Activated naive CD8-positive, alpha-beta T cell (primary cell): ENCODE results near the gene SETBP1.

Experiments
- H3K27ac Mint-ChIP-seq: one replicate; pipeline ENCODE4 v1.8.0; 2021; ENCODE audit warnings: mixed read lengths
- H3K27me3 Mint-ChIP-seq: one replicate; pipeline ENCODE4 v1.8.0; 2021; ENCODE audit warnings: mixed read lengths
- H3K36me3 Mint-ChIP-seq: one replicate; pipeline ENCODE4 v1.8.0; 2021; ENCODE audit warnings: mixed read lengths
- H3K4me1 Mint-ChIP-seq: one replicate; pipeline ENCODE4 v1.8.0; 2021; ENCODE audit warnings: low read depth, mixed read lengths
- H3K4me3 Mint-ChIP-seq: one replicate; pipeline ENCODE4 v1.8.0; 2021; ENCODE audit warnings: mild to moderate bottlenecking, mixed read lengths
- H3K9me3 Mint-ChIP-seq: one replicate; pipeline ENCODE4 v1.8.0; 2021; ENCODE audit warnings: low read depth, mixed read lengths

Gene SETBP1

DNA sequence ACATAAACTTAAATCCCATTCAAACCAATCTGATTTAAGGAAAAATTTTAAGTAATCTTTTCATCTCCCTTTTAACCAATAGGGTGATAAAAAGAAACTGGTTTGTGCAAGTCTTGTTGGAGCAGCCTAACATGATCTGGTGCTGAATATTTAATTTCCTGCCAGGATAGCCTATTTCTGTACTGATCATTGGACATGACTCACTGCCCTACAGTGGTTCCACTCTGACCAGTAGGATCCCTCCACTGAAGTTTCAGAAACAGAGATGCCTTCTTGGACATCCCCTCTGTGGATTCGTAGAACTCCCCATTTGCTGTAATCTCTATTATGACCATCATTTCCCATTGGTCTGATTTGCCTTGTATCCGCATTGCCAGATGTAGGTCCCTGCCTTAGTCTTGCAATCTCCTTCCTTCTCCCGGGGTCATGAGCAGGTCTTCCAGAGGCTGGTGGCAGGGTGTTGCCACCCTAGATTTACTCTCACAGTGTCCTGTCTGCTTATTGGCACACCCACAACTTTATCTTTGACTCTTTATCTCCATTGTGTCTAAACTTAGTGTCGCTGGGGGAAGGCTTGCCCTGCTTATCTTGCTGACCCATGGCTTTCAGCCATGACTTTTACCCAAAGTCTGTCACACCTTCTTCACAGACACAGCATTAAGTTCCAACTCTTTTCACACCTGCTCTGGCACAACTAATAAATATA lies 12.3 kb upstream of the SETBP1 start:
- H3K27me3 Mint-ChIP-seq, result peaks cover 9% of the 10 kb centered on the region
- no peak overlapping the region for H3K4me3 Mint-ChIP-seq
- no peaks in the 10 kb centered on the region for H3K4me1 Mint-ChIP-seq
- no peaks in the 10 kb centered on the region for H3K9me3 Mint-ChIP-seq
- no peak overlapping the region for H3K27ac Mint-ChIP-seq
- no peaks in the 10 kb centered on the region for H3K36me3 Mint-ChIP-seq

DNA sequence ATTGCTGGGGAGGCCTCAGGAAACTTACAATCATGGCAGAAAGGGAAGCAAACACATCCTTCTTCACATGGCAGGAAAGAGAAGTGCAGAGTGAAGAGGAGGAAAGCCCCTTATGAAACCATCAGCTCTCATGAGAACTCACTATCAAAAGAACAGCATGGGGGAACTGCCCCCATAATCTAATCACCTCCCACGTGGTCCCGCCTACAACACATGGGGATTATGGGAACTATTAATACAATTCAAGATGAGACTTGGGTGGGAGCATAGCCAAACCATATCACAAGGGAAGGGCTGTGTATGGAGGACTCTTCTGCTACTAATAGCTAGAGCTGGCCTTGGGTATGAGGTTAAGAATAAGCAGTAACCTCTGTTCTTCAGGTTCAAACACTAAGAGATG lies 8.8 kb upstream of the SETBP1 start:
- peaks cover 23% of the 10 kb centered on the region for H3K27me3 Mint-ChIP-seq
- no peak overlapping the region for H3K4me3 Mint-ChIP-seq
- no peak overlapping the region for H3K27ac Mint-ChIP-seq
- no peaks in the 10 kb centered on the region for H3K36me3 Mint-ChIP-seq
- no peaks in the 10 kb centered on the region for H3K4me1 Mint-ChIP-seq
- H3K9me3 Mint-ChIP-seq, result no peaks in the 10 kb centered on the region

DNA sequence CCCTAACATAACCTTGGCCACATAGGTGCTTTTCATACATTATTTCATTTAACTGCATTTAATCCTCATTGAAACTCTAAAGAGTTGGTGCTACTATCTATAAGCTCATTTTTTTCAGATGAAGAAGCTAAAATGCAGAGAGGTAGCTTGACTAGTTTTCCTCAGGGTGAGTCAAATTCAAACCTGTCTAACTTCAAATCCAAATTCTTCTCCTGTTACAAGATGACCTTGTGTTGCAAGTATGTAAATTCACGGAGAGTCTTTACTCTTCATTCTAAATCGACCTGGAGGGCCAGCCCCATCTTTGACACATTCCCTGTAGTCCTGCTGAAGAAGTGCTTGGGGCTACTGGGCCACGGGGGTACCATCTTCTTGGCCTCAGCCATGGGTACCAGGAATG lies 8.2 kb upstream of the SETBP1 start:
- Mint-ChIP-seq H3K4me1 (no peaks in the 10 kb centered on the region), H3K9me3 (no peaks in the 10 kb centered on the region), H3K27ac (no peak overlapping the region), H3K27me3 (peaks cover 24% of the 10 kb centered on the region), H3K4me3 (no peak overlapping the region), H3K36me3 (no peaks in the 10 kb centered on the region)

DNA sequence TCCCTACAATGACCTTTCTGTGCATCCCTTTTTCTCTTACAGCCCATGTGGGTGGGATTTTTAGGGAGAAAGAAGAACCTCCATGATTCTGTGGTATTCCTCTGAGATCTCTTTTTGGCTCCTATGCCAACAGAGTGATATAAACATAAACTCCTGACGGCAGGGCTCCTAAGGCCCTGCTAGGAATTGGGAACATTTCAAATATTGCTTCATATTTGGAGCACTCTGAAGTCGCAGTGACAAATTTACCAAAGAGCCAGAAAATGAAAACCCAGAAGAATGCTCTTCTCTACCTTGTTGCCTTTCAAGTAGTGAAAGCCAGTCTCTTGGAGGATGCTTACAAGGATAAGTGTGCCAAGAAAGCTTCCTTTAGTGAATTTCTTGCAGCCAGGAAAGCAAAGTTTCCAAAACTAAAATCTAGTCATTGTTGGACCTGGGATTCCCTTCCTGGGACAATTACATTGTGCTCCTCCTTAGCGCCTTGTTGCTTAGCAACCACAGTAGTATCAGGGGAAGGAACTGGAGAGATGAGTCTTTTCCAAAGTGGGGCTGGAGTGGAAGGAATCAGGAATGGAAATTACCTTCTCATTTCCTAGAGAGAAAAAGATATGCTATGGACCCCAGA lies 7.3 kb upstream of the SETBP1 start:
- no peak overlapping the region for H3K4me3 Mint-ChIP-seq
- no peak overlapping the region for H3K27ac Mint-ChIP-seq
- H3K4me1 Mint-ChIP-seq, result no peaks in the 10 kb centered on the region
- no peaks in the 10 kb centered on the region for H3K36me3 Mint-ChIP-seq
- no peaks in the 10 kb centered on the region for H3K9me3 Mint-ChIP-seq
- peaks cover 30% of the 10 kb centered on the region for H3K27me3 Mint-ChIP-seq

DNA sequence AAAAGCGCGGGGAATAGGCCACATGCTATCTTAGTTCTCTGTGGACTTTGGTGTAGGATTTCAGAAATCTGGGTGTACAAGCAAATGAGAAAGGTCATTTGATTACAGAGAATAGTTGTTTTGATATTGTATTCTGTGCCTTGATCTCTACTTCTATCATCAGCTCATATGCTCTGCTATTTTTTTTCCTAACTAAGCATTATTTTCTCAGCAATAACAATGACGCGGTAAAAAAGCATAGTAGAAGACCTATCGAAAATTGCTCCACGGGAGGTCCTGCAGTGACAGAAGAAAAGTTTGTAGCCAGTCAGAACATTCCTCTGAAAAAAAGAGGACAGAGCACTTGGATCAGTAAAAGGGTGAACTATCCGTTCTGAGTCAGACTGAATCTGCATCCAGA lies 2.8 kb upstream of the SETBP1 start:
- Mint-ChIP-seq H3K36me3 (no peaks in the 10 kb centered on the region), H3K27ac (no peak overlapping the region), H3K9me3 (no peaks in the 10 kb centered on the region), H3K4me1 (peaks cover 9% of the 10 kb centered on the region), H3K4me3 (peak overlapping the region; percentile 58), H3K27me3 (peaks cover 32% of the 10 kb centered on the region)

DNA sequence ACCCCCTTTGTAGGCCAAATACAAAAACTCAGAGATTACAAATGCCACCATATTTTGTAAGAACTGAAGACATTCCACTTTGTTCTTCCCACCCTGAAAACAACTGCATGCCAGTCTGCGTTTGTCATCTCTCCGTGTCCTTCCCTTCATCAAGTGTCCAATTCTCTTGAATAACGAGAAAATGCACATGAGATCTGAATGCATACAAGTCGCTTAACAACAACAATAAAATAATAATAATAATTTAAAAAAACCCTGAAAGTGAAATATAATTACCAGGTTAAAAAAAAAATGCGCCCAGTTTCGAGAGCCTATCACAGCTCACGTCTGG lies 2.0 kb upstream of the SETBP1 start:
- H3K36me3 Mint-ChIP-seq, result no peaks in the 10 kb centered on the region
- no peaks in the 10 kb centered on the region for H3K9me3 Mint-ChIP-seq
- H3K4me1 Mint-ChIP-seq, result peaks cover 9% of the 10 kb centered on the region
- H3K27me3 Mint-ChIP-seq, result peaks cover 29% of the 10 kb centered on the region
- H3K27ac Mint-ChIP-seq, result no peak overlapping the region
- H3K4me3 Mint-ChIP-seq, result peak overlapping the region; percentile 58

- Mint-ChIP-seq H3K27me3 (peaks cover 28% of the 10 kb centered on the region), H3K9me3 (no peaks in the 10 kb centered on the region), H3K4me3 (peak overlapping the region; percentile 71), H3K36me3 (no peaks in the 10 kb centered on the region), H3K4me1 (peaks cover 9% of the 10 kb centered on the region), H3K27ac (no peak overlapping the region)
Observed at GRCh38 chr18:44679056-44679913, 1.4 kb upstream of the SETBP1 start.

GRCh38 chr18:44679914-44680272 lies 795 bp upstream of the SETBP1 start:
- H3K36me3 Mint-ChIP-seq, result no peaks in the 10 kb centered on the region
- no peaks in the 10 kb centered on the region for H3K9me3 Mint-ChIP-seq
- H3K4me1 Mint-ChIP-seq, result peaks cover 9% of the 10 kb centered on the region
- peak overlapping the region; percentile 71 for H3K4me3 Mint-ChIP-seq
- peaks cover 27% of the 10 kb centered on the region for H3K27me3 Mint-ChIP-seq
- H3K27ac Mint-ChIP-seq, result no peak overlapping the region

GRCh38 chr18:44681076-44681970 lies 635 bp downstream of the SETBP1 start:
- H3K27ac Mint-ChIP-seq, result peak overlapping the region; percentile 16
- peak overlapping the region; percentile 89 for H3K4me3 Mint-ChIP-seq

DNA sequence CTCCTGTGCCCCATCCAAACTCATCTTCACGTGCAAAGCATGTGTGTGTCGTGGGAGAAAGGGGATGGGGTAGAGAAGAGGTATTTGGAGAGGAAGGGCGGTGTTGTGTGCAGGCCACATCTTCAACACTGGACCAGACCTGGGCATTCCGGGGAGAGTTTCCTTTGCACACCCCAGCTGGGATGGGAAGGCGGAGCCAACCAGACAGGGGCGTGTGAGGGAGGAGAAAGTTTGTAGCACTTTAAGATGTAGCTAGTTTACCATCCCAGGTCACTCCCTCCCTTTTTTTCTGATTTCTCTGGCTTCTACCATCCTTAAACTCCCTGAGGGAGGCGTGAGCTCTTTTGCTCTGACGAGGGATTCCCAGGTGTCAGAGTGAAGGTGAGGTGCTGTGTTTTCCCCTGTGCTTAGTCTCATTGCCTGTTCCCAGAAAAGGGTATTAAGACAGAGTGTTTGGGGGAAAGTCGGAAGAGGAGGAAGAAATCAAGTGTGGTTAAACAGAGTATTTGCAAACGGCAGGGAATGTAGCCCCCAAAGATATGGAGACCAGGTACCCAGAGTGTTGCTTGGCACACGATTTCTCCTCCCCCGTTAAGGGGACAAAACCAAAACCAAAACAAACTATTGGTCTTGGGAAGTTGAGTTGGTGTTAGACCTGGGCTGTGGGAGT lies 1.6 kb downstream of the SETBP1 start:
- no peak overlapping the region for H3K4me3 Mint-ChIP-seq
- peaks cover 29% of the 10 kb centered on the region for H3K27me3 Mint-ChIP-seq
- H3K4me1 Mint-ChIP-seq, result peaks cover 9% of the 10 kb centered on the region
- no peak overlapping the region for H3K27ac Mint-ChIP-seq
- no peaks in the 10 kb centered on the region for H3K36me3 Mint-ChIP-seq
- no peaks in the 10 kb centered on the region for H3K9me3 Mint-ChIP-seq

More at GRCh38 chr18:44681076-44681970, 635 bp downstream of the SETBP1 start:
- no peaks in the 10 kb centered on the region for H3K9me3 Mint-ChIP-seq
- peaks cover 9% of the 10 kb centered on the region for H3K4me1 Mint-ChIP-seq
- no peaks in the 10 kb centered on the region for H3K36me3 Mint-ChIP-seq
- peaks cover 28% of the 10 kb centered on the region for H3K27me3 Mint-ChIP-seq

GRCh38 chr18:44682871-44683221 lies 2.2 kb downstream of the SETBP1 start:
- no peak overlapping the region for H3K4me3 Mint-ChIP-seq

GRCh38 chr18:44683556-44683955 lies 2.9 kb downstream of the SETBP1 start:
- no peak overlapping the region for H3K4me3 Mint-ChIP-seq
- H3K36me3 Mint-ChIP-seq, result no peaks in the 10 kb centered on the region
- H3K27ac Mint-ChIP-seq, result no peak overlapping the region
- peaks cover 20% of the 10 kb centered on the region for H3K27me3 Mint-ChIP-seq
- no peaks in the 10 kb centered on the region for H3K9me3 Mint-ChIP-seq
- peaks cover 9% of the 10 kb centered on the region for H3K4me1 Mint-ChIP-seq

More at GRCh38 chr18:44682871-44683221, 2.2 kb downstream of the SETBP1 start:
- Mint-ChIP-seq H3K4me1 (peaks cover 9% of the 10 kb centered on the region), H3K27ac (no peak overlapping the region), H3K27me3 (peaks cover 25% of the 10 kb centered on the region), H3K36me3 (no peaks in the 10 kb centered on the region), H3K9me3 (no peaks in the 10 kb centered on the region)

- Mint-ChIP-seq H3K27me3 (peaks cover 18% of the 10 kb centered on the region), H3K27ac (no peak overlapping the region), H3K9me3 (no peaks in the 10 kb centered on the region), H3K4me3 (no peak overlapping the region), H3K4me1 (peaks cover 7% of the 10 kb centered on the region), H3K36me3 (no peaks in the 10 kb centered on the region)
Observed at GRCh38 chr18:44685296-44685695, 4.6 kb downstream of the SETBP1 start.

DNA sequence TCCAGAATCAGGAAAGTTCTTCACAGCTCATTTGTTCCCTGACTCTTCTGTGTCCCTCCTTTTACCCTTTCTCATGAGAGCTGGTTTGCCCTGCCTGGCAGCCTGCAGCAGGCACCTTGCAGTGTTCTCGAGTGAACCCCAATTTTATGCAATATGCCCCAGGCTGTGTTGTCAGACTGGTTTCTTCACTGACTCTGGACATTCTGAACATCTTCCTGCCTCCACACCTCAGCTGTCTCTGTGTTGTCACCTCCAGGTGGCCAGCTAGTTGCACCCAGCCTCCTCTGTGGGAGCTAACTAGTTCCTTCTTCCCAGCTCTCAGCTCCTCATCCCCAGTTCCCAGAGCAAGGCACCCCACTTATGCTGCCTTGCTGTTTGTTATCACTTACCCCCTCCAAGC lies 5.5 kb downstream of the SETBP1 start:
- Mint-ChIP-seq H3K9me3 (no peaks in the 10 kb centered on the region), H3K27ac (no peak overlapping the region), H3K4me3 (no peak overlapping the region), H3K27me3 (peaks cover 13% of the 10 kb centered on the region), H3K36me3 (no peaks in the 10 kb centered on the region), H3K4me1 (peaks cover 2% of the 10 kb centered on the region)
